ENCODE results near the gene HMG20A. TPM values are rescaled to one million over a fixed set of nuclear protein-coding genes. Genes with fewer than 3 reads are reported as not detected.

Gene HMG20A
- total and polyA plus RNA-seq, 2 of the 13 experiments (the other 11 are each of a cell fraction or from before 2014, with no cell fraction given): 28.0 to 35.2 TPM

GRCh38 chr15:77461486-77461885 is 40.8 kb downstream of the HMG20A start:
- DNase-seq (ENCODE audit: low spot score) (no peak), FAIRE-seq (no peak), ATAC-seq (no peak)
- Histone ChIP-seq H3K4me2 (ENCODE audit: low read depth, low read length) (no peak overlapping the region), H3K79me2 (ENCODE audit: insufficient read depth, low read length) (peaks cover 2% of the 10 kb centered on the region), H3K4me3 (replicated peaks in 1 of 3; ENCODE audit: insufficient read depth in 1 of 3, low read depth in 2 of 3, low read length in 3 of 3) (no peak overlapping the region), H3K27me3 (ENCODE audit: control insufficient read depth in 1 of 2, insufficient read depth in 2 of 2, low read length in 2 of 2) (no peaks in the 10 kb centered on the region), H2AFZ (ENCODE audit: low read length) (no peak overlapping the region), H4K20me1 (ENCODE audit: insufficient read depth, low read length) (no peaks in the 10 kb centered on the region), H3K36me3 (replicated peaks in 1 of 2; ENCODE audit: control insufficient read depth in 1 of 2, insufficient read depth in 2 of 2, low read length in 2 of 2) (peaks cover 10 to 53% of the 10 kb centered on the region in 2 experiments; a peak in 4 of 5 replicates), H3K4me1 (ENCODE audit: insufficient read depth, low read length) (peaks cover 9% of the 10 kb centered on the region; the same call in 1 of the 2 replicates), H3K27ac (ENCODE audit: extremely low read length, insufficient read depth, low read length) (no peak overlapping the region), H3K9ac (ENCODE audit: insufficient read depth, low read depth, low read length) (no peak overlapping the region), H3K9me3 (ENCODE audit: low read length) (no peaks in the 10 kb centered on the region)
- no TSS peak for BruUV-seq (replicated peaks)
- ChIA-PET CTCF (ENCODE audit: low intra/inter-chr PET ratio, low total read pairs) (no interaction called here), POLR2A (no interaction called here)
- TF ChIP-seq ISL2 (CRISPR knock-in tag; IDR thresholded peaks at IDR 0.05) (no peak), WIZ (CRISPR knock-in tag; IDR thresholded peaks at IDR 0.05) (no peak), ZNF660 (CRISPR knock-in tag; IDR thresholded peaks at IDR 0.05; ENCODE audit: borderline replicate concordance, low read depth) (no peak), ZNF850 (CRISPR knock-in tag; conservative IDR thresholded peaks at IDR 0.05) (no peak), AKNA (CRISPR knock-in tag; IDR thresholded peaks at IDR 0.05; ENCODE audit: borderline replicate concordance) (no peak), ZZZ3 (CRISPR knock-in tag; IDR thresholded peaks at IDR 0.05; ENCODE audit: borderline replicate concordance) (no peak), PHB2 (IDR thresholded peaks at IDR 0.05; ENCODE audit: partially characterized antibody) (no peak)
- intact Hi-C loops (cut with micrococcal nuclease; ENCODE audit: unreplicated experiment) (no loop called here), in situ Hi-C loops (cut with HindIII; ENCODE audit: extremely low pct_ligation_motif_present, low pct_unique_long_range_greater_than_20kb) (no loop called here)

Data from HepG2 (cell line).